Thyroid gland (tissue), 4 donors: ENCODE data around the gene CUL4A.

Source experiments
- CTCF ChIP-seq, 6 experiments: fragments of 200-600 bp in 3 of 6; fragments of 450-650 bp in 3 of 6; sonication (generic) in 3 of 6; IDR thresholded peaks; one replicate each; pipeline ENCODE4 v1.5.1; 2016 to 2019; ENCODE audit warnings: antibody characterized with exemption in 6 of 6, mild to moderate bottlenecking in 2 of 6, inconsistent platforms in 1 of 6, moderate library complexity in 1 of 6
- POLR2A ChIP-seq, 2 donors: fragments of 450-650 bp; IDR thresholded peaks; one replicate each; pipeline ENCODE4 v1.6.1; 2017; ENCODE audit warnings: antibody characterized with exemption in 2 of 2, mild to moderate bottlenecking in 2 of 2, moderate library complexity in 1 of 2

GRCh38 chr13:113220877-113221276, 11.5 kb downstream of the CUL4A start:
- TF ChIP-seq CTCF (IDR thresholded peaks at IDR 0.05), result no peak
- TF ChIP-seq POLR2A (IDR thresholded peaks at IDR 0.05), result no peak
